Bone marrow (tissue), 2 donors: Measurements from ENCODE around the gene PSD2.

ENCODE experiments used
- DNase-seq, 2 donors: peaks; one replicate each; lab custom pipeline; 2025; lab: John Stamatoyannopoulos, UW

The PSD2 gene

GRCh38 chr5:139881143-139881733 lies 85.6 kb downstream of the PSD2 start:
- no peak for DNase-seq

DNA sequence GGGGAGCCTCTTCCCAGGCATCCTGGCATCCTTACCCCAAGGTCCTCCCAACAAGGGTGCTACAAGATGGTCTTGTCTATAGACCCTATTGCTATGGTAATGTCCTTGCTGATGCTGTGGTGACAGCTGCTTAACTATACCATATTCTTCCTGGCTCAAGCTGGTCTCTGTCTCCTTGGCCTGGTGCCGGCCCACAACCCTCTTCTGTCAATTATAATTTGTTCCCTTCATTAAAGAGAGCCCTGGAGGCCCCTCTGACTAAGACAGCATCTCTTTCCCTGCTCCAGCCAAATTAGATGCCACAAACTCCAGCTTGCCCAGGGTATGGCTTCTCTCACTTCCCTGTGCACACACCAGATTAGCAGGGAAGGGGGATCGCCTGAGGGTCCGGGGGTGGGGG lies 86.7 kb downstream of the PSD2 start:
- no peak for DNase-seq

DNA sequence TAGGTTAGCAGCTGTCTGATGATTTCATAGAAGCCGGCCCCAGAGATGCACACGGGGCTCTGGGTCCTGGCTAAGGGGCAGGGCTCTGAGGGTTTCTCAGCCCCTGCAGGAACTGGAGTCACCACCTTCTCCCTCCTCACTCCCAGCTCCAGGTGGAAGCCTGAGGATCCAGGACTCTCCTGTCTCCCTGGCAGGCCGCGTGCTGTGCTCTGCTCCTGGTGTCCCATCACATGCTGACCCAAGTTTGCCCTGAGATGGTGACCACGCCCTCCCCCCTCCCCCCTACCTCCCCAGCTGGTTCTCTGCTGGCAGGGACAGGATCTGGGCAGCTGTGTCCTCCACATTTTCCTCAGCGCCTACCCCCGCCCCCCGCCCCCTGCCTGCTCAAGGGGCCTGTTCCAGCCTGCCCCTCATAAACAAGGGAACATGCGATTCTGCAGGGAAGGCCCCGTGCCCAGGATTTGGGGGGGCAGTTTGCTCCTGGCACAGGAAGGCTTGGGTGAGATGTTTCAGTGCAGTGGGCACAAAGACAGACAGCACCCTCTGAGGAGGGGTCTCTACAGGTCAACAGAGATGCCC lies 87.4 kb downstream of the PSD2 start:
- DNase-seq: no peak

GRCh38 chr5:139884144-139884543 lies 88.5 kb downstream of the PSD2 start:
- no peak for DNase-seq

DNA sequence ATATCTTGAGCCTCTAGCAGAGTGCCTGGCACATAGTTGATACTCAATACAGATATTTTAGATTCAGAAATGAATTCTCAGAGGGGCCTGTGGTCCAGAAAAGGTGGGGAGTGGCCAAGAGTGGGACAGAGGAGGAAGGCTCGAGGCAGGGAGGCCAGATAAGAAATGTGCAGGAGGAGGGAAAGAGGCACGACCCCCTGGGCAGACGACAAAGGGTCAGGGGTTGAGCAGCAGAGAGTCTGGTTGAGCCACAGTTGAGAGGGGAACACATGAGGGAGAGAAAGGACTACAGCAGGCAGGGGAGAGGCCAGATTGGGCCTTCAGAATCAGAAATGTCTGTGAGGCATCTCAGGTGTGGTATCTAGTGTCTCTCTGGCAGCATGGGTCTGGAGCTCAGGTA lies 89.1 kb downstream of the PSD2 start:
- DNase-seq: no peak

DNA sequence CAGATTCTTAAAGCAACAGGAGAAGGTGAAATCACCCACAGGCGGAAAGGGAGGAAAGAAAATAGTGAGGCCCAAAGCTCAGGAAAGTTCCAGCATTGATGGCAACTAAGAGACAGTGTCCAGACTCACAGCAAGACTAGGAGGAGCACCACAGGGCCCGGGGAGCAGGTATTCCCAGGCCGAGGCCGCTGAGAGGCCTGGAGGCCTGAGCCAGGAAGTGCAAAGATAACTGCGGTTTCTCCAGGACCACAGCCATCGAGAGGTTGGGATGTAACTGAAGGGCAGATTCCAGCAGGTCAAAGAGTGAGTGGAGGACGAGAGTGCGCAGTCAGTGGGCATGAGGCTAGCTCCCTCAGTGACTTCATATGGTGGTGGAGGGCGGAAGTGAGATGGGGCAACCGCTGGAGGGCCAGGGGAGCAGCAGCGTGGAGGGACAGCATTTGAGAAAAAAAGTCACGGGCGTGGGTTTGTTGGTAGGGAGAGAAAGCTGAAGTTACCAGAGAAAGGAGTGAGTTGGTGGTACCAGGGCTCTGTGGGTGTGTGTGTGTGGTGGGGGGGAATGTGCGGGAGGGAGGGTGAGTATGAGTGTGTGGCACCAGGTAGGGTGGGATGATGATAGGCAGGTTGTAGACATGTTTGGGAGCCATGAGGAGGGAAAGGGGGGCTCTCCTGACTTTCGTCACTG lies 89.7 kb downstream of the PSD2 start:
- DNase-seq: no peak

GRCh38 chr5:139885857-139886208 lies 90.2 kb downstream of the PSD2 start:
- no peak for DNase-seq

- DNase-seq: no peak
Observed at GRCh38 chr5:139886213-139886612, 90.6 kb downstream of the PSD2 start.

DNA sequence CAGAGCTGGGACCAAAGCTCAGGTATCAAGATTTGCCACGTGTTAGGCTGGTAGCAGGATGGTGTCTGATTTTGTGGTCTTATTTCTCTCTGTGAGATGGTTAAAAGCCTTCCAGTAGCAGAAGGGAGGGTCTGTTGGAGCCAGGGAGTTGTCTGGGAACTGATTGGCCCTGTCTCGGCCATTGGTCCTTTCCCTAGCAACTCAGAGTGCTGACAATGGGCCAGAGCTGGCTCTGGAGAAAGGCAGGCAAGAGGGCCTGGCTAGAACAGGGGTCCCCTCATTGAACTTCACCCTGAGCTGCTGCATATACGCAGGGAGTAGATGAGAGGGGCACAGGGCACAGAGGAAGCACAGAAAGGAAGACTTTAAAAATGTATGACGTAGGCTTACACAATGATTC lies 92.8 kb downstream of the PSD2 start:
- no peak for DNase-seq

GRCh38 chr5:139889410-139889809 lies 93.8 kb downstream of the PSD2 start:
- no peak for DNase-seq

DNA sequence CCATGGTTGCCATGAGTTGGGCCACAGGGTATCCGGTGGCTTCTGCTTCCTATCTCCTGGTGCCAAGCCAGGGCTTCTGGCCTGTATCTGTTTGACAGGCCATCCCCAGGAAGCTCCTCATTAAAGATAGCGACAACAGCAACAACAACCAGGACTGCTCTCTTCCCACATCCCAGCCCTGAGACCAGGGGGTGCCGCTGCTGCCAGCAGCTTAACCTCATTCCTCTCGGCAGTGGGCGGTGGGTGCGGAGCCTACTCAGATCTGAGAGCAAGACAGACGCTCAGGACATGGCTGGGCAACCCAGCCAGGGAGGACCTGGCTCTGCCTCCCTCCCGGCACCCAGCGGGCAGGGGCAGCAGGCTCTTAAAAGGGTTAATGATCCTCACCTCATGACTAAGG lies 98.3 kb downstream of the PSD2 start:
- DNase-seq: no peak
